Renal cortex interstitium (tissue), 11 donors: ENCODE results near the gene DLGAP1. TPM values are rescaled to one million over a fixed set of nuclear protein-coding genes. Genes with fewer than 3 reads are reported as not detected.

Experiments used
- DNase-seq, 11 donors: peaks; one replicate each; pipeline ENCODE4 v3.0.0-alpha.2; 2013; ENCODE audit warnings: low read depth in 9 of 11, low spot score in 4 of 11; ENCODE audit errors: extremely low read depth in 1 of 11
- polyA plus RNA-seq, 3 donors: library from polyadenylated mRNA; unstranded; fragments of 120-200 nt; gene quantifications; one replicate each; pipeline ENCODE4 v1.2.1, GENCODE V29; 2013; ENCODE audit not compliant: insufficient read length in 3 of 3

DLGAP1 gene
- polyA plus RNA-seq, 3 donors = 4.6 to 6.1 (median 5.9) TPM

GRCh38 chr18:3901042-3901441 is 554.1 kb downstream of the DLGAP1 start:
- DNase-seq = no peak

GRCh38 chr18:3900327-3900726 is 554.8 kb downstream of the DLGAP1 start:
- no peak for DNase-seq

- no peak for DNase-seq
These were observed 556.1 kb downstream of the DLGAP1 start for GRCh38 chr18:3898861-3899613.

GRCh38 chr18:3892152-3892551 is 563.0 kb downstream of the DLGAP1 start:
- DNase-seq = no peak

GRCh38 chr18:3891245-3891644 is 563.9 kb downstream of the DLGAP1 start:
- DNase-seq = no peak

- DNase-seq = no peak
These were observed 565.3 kb downstream of the DLGAP1 start for GRCh38 chr18:3889803-3890202.

- DNase-seq = no peak
These were observed 566.0 kb downstream of the DLGAP1 start for GRCh38 chr18:3889121-3889520.

- no peak for DNase-seq
These were observed 568.4 kb downstream of the DLGAP1 start for GRCh38 chr18:3886575-3887322.

GRCh38 chr18:3885209-3885792 is 569.8 kb downstream of the DLGAP1 start:
- DNase-seq = no peak

GRCh38 chr18:3879836-3880120 is 575.3 kb downstream of the DLGAP1 start:
- no peak for DNase-seq

- DNase-seq = no peak
These were observed 575.8 kb downstream of the DLGAP1 start for GRCh38 chr18:3879114-3879835.

GRCh38 chr18:3878401-3878800 is 576.7 kb downstream of the DLGAP1 start:
- DNase-seq = no peak

GRCh38 chr18:3877678-3878077 is 577.4 kb downstream of the DLGAP1 start:
- DNase-seq = no peak

- no peak for DNase-seq
These were observed 579.1 kb downstream of the DLGAP1 start for GRCh38 chr18:3875961-3876360.

GRCh38 chr18:3875376-3875775 is 579.7 kb downstream of the DLGAP1 start:
- no peak for DNase-seq

GRCh38 chr18:3874581-3874980 is 580.5 kb downstream of the DLGAP1 start:
- no peak for DNase-seq

GRCh38 chr18:3874125-3874524 is 581.0 kb downstream of the DLGAP1 start:
- DNase-seq = no peak

- DNase-seq = no peak
These were observed 581.4 kb downstream of the DLGAP1 start for GRCh38 chr18:3873698-3874097.

GRCh38 chr18:3873211-3873610 is 581.9 kb downstream of the DLGAP1 start:
- no peak for DNase-seq

- no peak for DNase-seq
These were observed 582.5 kb downstream of the DLGAP1 start for GRCh38 chr18:3872641-3873040.
